Measurements from ENCODE around the gene ARID4B. TPM values are rescaled to one million over a fixed set of nuclear protein-coding genes. Genes with fewer than 3 reads are reported as not detected.

Gene ARID4B
- total RNA-seq, 1 experiment from 2014 or later = 56.6 TPM

DNA sequence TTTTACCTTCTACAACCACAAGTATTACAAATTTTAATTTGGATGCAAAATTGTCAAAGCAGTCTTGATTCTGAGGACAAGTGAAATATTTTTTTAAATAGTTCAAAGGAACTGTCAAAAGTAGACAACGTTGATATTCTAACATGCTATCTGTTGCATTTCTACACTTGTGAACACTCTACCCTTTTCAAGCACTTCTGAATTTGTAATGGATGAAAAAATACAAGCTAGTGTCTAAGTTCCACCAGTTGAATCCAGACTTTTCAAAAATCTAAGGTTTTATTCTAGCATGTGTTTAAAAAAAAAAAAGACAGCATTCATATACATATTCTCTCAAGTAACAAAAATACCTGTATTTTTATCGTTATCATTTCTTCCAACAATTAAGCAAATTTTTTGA, 2.1 kb downstream of the ARID4B start:
- intact Hi-C loops (cut with micrococcal nuclease; ENCODE audit: unreplicated experiment) = loop anchor here (5.0 kb wide), 1 partner anchor 176 kb away; the partner anchor contains the start of gene B3GALNT2
- peaks cover 8% of the 10 kb centered on the region for H3K36me3 Mint-ChIP-seq (ENCODE audit: insufficient read depth, unreplicated experiment)
- no peaks in the 10 kb centered on the region for H3K27me3 Mint-ChIP-seq (ENCODE audit: unreplicated experiment)
- DNase-seq = no peak
- TSS peak; percentile 56 for BruUV-seq (replicated peaks)
- H3K4me1 Mint-ChIP-seq (ENCODE audit: low read depth, unreplicated experiment) = peaks cover 22% of the 10 kb centered on the region
- CTCF ChIA-PET = interaction anchor here (0.5 to 0.6 kb wide), 3 partner anchors 11 to 467 kb away, joined by 3 read pairs; no protein-coding TSS in a partner anchor
- no peak overlapping the region for H3K27ac Mint-ChIP-seq (ENCODE audit: unreplicated experiment)
- no peaks in the 10 kb centered on the region for H3K9me3 Mint-ChIP-seq (ENCODE audit: low read depth, unreplicated experiment)
- TF ChIP-seq CTCF (IDR thresholded peaks at IDR 0.05; ENCODE audit: unreplicated experiment) = no peak
- H3K4me3 Mint-ChIP-seq (ENCODE audit: low read depth, unreplicated experiment) = no peak overlapping the region

DNA sequence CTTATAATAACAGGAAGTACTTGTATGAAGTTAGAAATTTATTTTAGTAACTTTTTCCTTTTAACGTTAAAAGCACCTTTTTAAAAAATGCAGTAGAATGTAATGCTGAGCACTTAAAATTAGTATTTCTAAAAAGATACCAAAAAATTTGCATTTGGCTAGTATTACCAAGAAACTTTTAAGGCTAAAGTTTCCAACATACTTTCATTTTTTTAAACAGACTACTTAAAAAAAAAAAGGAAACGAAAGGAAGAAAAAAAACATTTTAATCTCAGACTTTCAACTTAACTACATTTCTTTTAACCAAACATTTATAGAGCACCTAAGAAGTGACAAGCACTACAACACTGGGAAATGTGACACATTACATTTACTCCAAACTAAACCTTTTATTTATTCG, 2.8 kb downstream of the ARID4B start:
- no peak for DNase-seq
- TF ChIP-seq CTCF (IDR thresholded peaks at IDR 0.05; ENCODE audit: unreplicated experiment) = no peak
- intact Hi-C loops (cut with micrococcal nuclease; ENCODE audit: unreplicated experiment) = loop anchor here (5.0 kb wide), 1 partner anchor 177 kb away; the partner anchor contains the start of gene B3GALNT2
- BruUV-seq (replicated peaks) = no TSS peak
- H3K4me1 Mint-ChIP-seq (ENCODE audit: low read depth, unreplicated experiment) = peaks cover 28% of the 10 kb centered on the region
- peaks cover 15% of the 10 kb centered on the region for H3K36me3 Mint-ChIP-seq (ENCODE audit: insufficient read depth, unreplicated experiment)
- H3K27me3 Mint-ChIP-seq (ENCODE audit: unreplicated experiment) = no peaks in the 10 kb centered on the region
- no peak overlapping the region for H3K27ac Mint-ChIP-seq (ENCODE audit: unreplicated experiment)
- CTCF ChIA-PET = no interaction called here
- H3K4me3 Mint-ChIP-seq (ENCODE audit: low read depth, unreplicated experiment) = no peak overlapping the region
- H3K9me3 Mint-ChIP-seq (ENCODE audit: low read depth, unreplicated experiment) = no peaks in the 10 kb centered on the region

DNA sequence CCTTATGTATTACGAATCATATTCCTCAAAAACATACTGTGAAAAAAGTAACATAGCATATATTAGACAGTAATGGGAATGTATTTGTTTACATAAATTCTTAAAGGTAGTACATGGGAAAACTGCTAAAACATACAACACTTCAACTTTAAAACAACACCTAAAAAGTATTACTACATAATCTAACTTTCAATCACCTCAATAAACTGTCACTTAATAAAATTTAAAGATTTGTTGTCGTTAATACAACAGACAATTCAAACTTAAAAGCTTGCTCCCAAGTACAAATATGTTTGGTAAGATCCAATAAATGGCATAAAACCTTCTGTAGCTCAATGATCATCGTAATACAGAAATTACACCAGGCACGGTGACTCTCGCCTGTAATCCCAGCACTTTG, 3.7 kb downstream of the ARID4B start:
- intact Hi-C loops (cut with micrococcal nuclease; ENCODE audit: unreplicated experiment) = no loop called here
- no peaks in the 10 kb centered on the region for H3K9me3 Mint-ChIP-seq (ENCODE audit: low read depth, unreplicated experiment)
- DNase-seq = no peak
- BruUV-seq (replicated peaks) = no TSS peak
- TF ChIP-seq CTCF (IDR thresholded peaks at IDR 0.05; ENCODE audit: unreplicated experiment) = no peak
- H3K27ac Mint-ChIP-seq (ENCODE audit: unreplicated experiment) = no peak overlapping the region
- H3K4me1 Mint-ChIP-seq (ENCODE audit: low read depth, unreplicated experiment) = peaks cover 29% of the 10 kb centered on the region
- no peak overlapping the region for H3K4me3 Mint-ChIP-seq (ENCODE audit: low read depth, unreplicated experiment)
- H3K27me3 Mint-ChIP-seq (ENCODE audit: unreplicated experiment) = no peaks in the 10 kb centered on the region
- CTCF ChIA-PET = no interaction called here
- H3K36me3 Mint-ChIP-seq (ENCODE audit: insufficient read depth, unreplicated experiment) = peaks cover 15% of the 10 kb centered on the region

DNA sequence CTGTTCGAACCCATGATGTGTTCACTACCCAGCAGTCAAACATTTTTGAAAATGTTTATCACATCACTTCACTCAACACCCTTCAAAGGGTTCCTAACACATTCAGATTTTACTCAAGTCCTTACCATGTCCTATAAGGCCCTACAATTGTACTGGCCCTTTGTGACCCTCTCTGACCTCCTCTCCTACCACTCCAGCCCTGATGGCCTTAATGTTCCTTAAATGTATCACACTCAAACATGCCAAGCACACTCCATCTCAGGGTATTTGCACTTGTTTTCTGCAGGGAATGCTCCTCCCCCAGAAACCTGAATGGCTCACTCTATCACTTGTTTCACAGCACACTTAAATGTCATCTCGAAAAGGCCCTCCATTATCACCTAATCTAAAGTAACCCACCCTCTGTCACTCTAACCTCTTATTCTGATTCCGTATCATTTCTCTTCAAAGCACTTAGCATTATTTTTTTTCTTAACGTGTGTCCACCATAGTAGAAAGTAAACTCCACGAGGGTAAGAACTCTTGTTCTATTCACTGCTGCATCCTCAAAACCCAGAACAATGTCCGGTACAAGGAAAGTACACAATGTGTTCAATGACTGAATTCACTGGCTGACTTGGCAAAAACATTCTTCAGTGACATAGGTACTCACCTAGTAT, 7.3 kb downstream of the ARID4B start:
- TF ChIP-seq CTCF (IDR thresholded peaks at IDR 0.05; ENCODE audit: unreplicated experiment) = no peak
- BruUV-seq (replicated peaks) = no TSS peak
- Mint-ChIP-seq H3K9me3 (ENCODE audit: low read depth, unreplicated experiment) (no peaks in the 10 kb centered on the region), H3K27ac (ENCODE audit: unreplicated experiment) (no peak overlapping the region), H3K27me3 (ENCODE audit: unreplicated experiment) (no peaks in the 10 kb centered on the region), H3K4me3 (ENCODE audit: low read depth, unreplicated experiment) (no peak overlapping the region), H3K4me1 (ENCODE audit: low read depth, unreplicated experiment) (peaks cover 29% of the 10 kb centered on the region), H3K36me3 (ENCODE audit: insufficient read depth, unreplicated experiment) (peaks cover 23% of the 10 kb centered on the region)
- CTCF ChIA-PET = no interaction called here
- intact Hi-C loops (cut with micrococcal nuclease; ENCODE audit: unreplicated experiment) = no loop called here
- DNase-seq = no peak
